H9 (cell line): Measurements from ENCODE around the gene DEDD2. TPM values are rescaled to one million over a fixed set of nuclear protein-coding genes. Genes with fewer than 3 reads are reported as not detected.

Source experiments
- DNase-seq: peaks from one replicate; pipeline ENCODE4 v3.0.0-alpha.2; 2017
- H2AFZ ChIP-seq: one replicate; pipeline ENCODE4 v1.6.1; 2013; ENCODE audit warnings: mild to moderate bottlenecking, low read length, control low read depth, moderate library complexity
- H2AK5ac ChIP-seq: 2 replicates; pipeline ENCODE4 v1.6.1; 2013; ENCODE audit warnings: low read length, control low read depth, mixed read lengths; ENCODE audit not compliant: insufficient read length
- H2BK120ac ChIP-seq: one replicate; pipeline ENCODE4 v1.6.1; 2013; ENCODE audit warnings: low read depth, mild to moderate bottlenecking, low read length, control low read depth, inconsistent platforms; ENCODE audit not compliant: poor library complexity, severe bottlenecking
- H2BK12ac ChIP-seq: 2 replicates; pipeline ENCODE4 v1.6.1; 2013; ENCODE audit warnings: low read length, control low read depth, mixed read lengths, low read depth; ENCODE audit not compliant: insufficient read length
- H2BK15ac ChIP-seq: 2 replicates; pipeline ENCODE4 v1.6.1; 2013; ENCODE audit warnings: low read depth, low read length, control low read depth
- H2BK20ac ChIP-seq: one replicate; pipeline ENCODE4 v1.6.1; 2013; ENCODE audit warnings: low read depth, mild to moderate bottlenecking, low read length, control low read depth, inconsistent platforms; ENCODE audit not compliant: poor library complexity, severe bottlenecking
- H2BK5ac ChIP-seq: 2 replicates; pipeline ENCODE4 v1.6.1; 2013; ENCODE audit warnings: low read length, control low read depth, mixed read lengths; ENCODE audit not compliant: insufficient read length
- H3K14ac ChIP-seq: 2 replicates; pipeline ENCODE4 v1.6.1; 2013; ENCODE audit warnings: low read length, control low read depth; ENCODE audit not compliant: insufficient read depth
- H3K18ac ChIP-seq: 2 replicates; pipeline ENCODE4 v1.6.1; 2013; ENCODE audit warnings: low read depth, mild to moderate bottlenecking, mixed read lengths, low read length, control low read depth; ENCODE audit not compliant: insufficient read length
- H3K23ac ChIP-seq: 2 replicates; pipeline ENCODE4 v1.6.1; 2013; ENCODE audit warnings: low read length, control low read depth, mixed read lengths, low read depth; ENCODE audit not compliant: insufficient read length
- H3K23me2 ChIP-seq: 2 replicates; pipeline ENCODE4 v1.6.1; 2013; ENCODE audit warnings: low read depth, mild to moderate bottlenecking, mixed read lengths, low read length, control low read depth; ENCODE audit not compliant: insufficient read length, poor library complexity, severe bottlenecking
- H3K27ac ChIP-seq: 2 replicates; pipeline ENCODE4 v1.5.1; 2013; ENCODE audit warnings: low read length, control low read depth, mixed read lengths, low read depth; ENCODE audit not compliant: insufficient read length
- H3K27me3 ChIP-seq: 2 replicates; pipeline ENCODE4 v1.6.1; 2013; ENCODE audit warnings: low read length, control low read depth, inconsistent platforms; ENCODE audit not compliant: insufficient read depth
- H3K4ac ChIP-seq: 2 replicates; pipeline ENCODE4 v1.6.1; 2013; ENCODE audit warnings: low read depth, mild to moderate bottlenecking, control low read depth, inconsistent platforms, low read length, moderate library complexity
- H3K4me1 ChIP-seq: 2 replicates; pipeline ENCODE4 v1.6.1; 2013; ENCODE audit warnings: low read length, control low read depth, inconsistent platforms; ENCODE audit not compliant: insufficient read depth
- H3K4me2 ChIP-seq: 2 replicates; pipeline ENCODE4 v1.6.1; 2013; ENCODE audit warnings: low read length, control low read depth, mixed read lengths; ENCODE audit not compliant: insufficient read length, insufficient read depth
- H3K56ac ChIP-seq: 2 replicates; pipeline ENCODE4 v1.6.1; 2013; ENCODE audit warnings: low read depth, mild to moderate bottlenecking, mixed read lengths, low read length, control low read depth; ENCODE audit not compliant: insufficient read length
- H3K79me1 ChIP-seq: 2 replicates; pipeline ENCODE4 v1.6.1; 2013; ENCODE audit warnings: low read depth, mild to moderate bottlenecking, moderate library complexity, low read length, control low read depth, inconsistent platforms; ENCODE audit not compliant: insufficient read depth, poor library complexity, severe bottlenecking
- H3K79me2 ChIP-seq: 2 replicates; pipeline ENCODE4 v1.6.1; 2013; ENCODE audit warnings: low read length, control low read depth, inconsistent platforms; ENCODE audit not compliant: insufficient read depth
- H3K9ac ChIP-seq: 2 replicates; pipeline ENCODE4 v1.6.1; 2013; ENCODE audit warnings: low read length, control low read depth, mixed read lengths; ENCODE audit not compliant: insufficient read length; ENCODE audit errors: extremely low read depth
- H3K9me3 ChIP-seq: one replicate; pipeline ENCODE4 v1.6.1; 2013; ENCODE audit warnings: low read depth, low read length, inconsistent platforms; ENCODE audit not compliant: control insufficient read depth
- H3T11ph ChIP-seq: one replicate; pipeline ENCODE4 v1.6.1; 2013; ENCODE audit warnings: mild to moderate bottlenecking, low read length, control low read depth, inconsistent platforms
- H4K20me1 ChIP-seq: one replicate; pipeline ENCODE4 v1.6.1; 2013; ENCODE audit not compliant: control insufficient read depth, insufficient read length, insufficient read depth
- H4K5ac ChIP-seq: 2 replicates; pipeline ENCODE4 v1.6.1; 2013; ENCODE audit warnings: low read depth, mild to moderate bottlenecking, mixed read lengths, low read length, control low read depth; ENCODE audit not compliant: insufficient read length
- H4K8ac ChIP-seq: replicated peaks from 2 replicates; pipeline ENCODE4 v1.6.1; 2013; ENCODE audit warnings: low read length, control low read depth, mixed read lengths, low read depth; ENCODE audit not compliant: insufficient read length
- H4K91ac ChIP-seq: 2 replicates; pipeline ENCODE4 v1.6.1; 2013; ENCODE audit warnings: low read depth, mild to moderate bottlenecking, moderate library complexity, mixed read lengths, low read length, control low read depth; ENCODE audit not compliant: insufficient read length
- H3K27ac Mint-ChIP-seq, 3 experiments: 2 replicates in 2 of 3; 3 replicates in 1 of 3; pipeline ENCODE4 v1.8.0; 2020 to 2021; ENCODE audit warnings: mixed read lengths in 3 of 3, mild to moderate bottlenecking in 1 of 3, moderate library complexity in 1 of 3
- H3K27me3 Mint-ChIP-seq: 2 replicates; pipeline ENCODE4 v1.8.0; 2021; ENCODE audit warnings: low read depth, mild to moderate bottlenecking, moderate library complexity, mixed read lengths
- H3K36me3 Mint-ChIP-seq, 3 experiments: 2 replicates in 2 of 3; 3 replicates in 1 of 3; pipeline ENCODE4 v1.8.0; 2020 to 2021; ENCODE audit warnings: low read depth in 3 of 3, mixed read lengths in 3 of 3; ENCODE audit not compliant: insufficient read depth in 1 of 3
- H3K4me1 Mint-ChIP-seq, 2 experiments: 2 replicates each; pipeline ENCODE4 v1.8.0; 2020; ENCODE audit warnings: mixed read lengths in 2 of 2
- H3K4me3 Mint-ChIP-seq, 2 experiments: 2 replicates in 1 of 2; 3 replicates in 1 of 2; pipeline ENCODE4 v1.8.0; 2020 to 2021; ENCODE audit warnings: mild to moderate bottlenecking in 2 of 2, mixed read lengths in 2 of 2, moderate library complexity in 1 of 2
- H3K9me3 Mint-ChIP-seq, 2 experiments: 2 replicates in 1 of 2; 3 replicates in 1 of 2; pipeline ENCODE4 v1.8.0; 2020; ENCODE audit warnings: mild to moderate bottlenecking in 2 of 2, mixed read lengths in 2 of 2, moderate library complexity in 1 of 2
- CTCF ChIP-seq: fragments of 200-600 bp; sonication (generic); conservative IDR thresholded peaks from 3 replicates; pipeline ENCODE4 v1.8.0; 2021; ENCODE audit warnings: antibody characterized with exemption, mild to moderate bottlenecking
- WGBS: extraction: QIAGEN DNeasy Blood & Tissue Kit; methylation state at CpG from one replicate; pipeline ENCODE4 v1.1.7; 2013; ENCODE audit warnings: missing lambda C conversion rate, low lambda C conversion rate, mixed read lengths; ENCODE audit not compliant: insufficient read length; ENCODE audit errors: extremely low coverage; 5-methylcytosine and 5-hydroxymethylcytosine counted together
- total RNA-seq: library from RNA; stranded (reverse); gene quantifications from 2 replicates; pipeline ENCODE4 v1.2.1, GENCODE V29; 2021

Gene DEDD2
- total RNA-seq, 1 experiment from 2014 or later: 32.3 TPM

- Histone ChIP-seq H3K14ac (no peak overlapping the region), H3K9me3 (no peaks in the 10 kb centered on the region), H4K5ac (no peak overlapping the region), H3T11ph (no peak overlapping the region), H3K4me2 (no peak overlapping the region), H2BK12ac (no peak overlapping the region), H3K23me2 (peaks cover 2% of the 10 kb centered on the region), H4K8ac (no peak overlapping the region), H2BK20ac (no peak overlapping the region), H4K20me1 (no peaks in the 10 kb centered on the region), H3K79me2 (peaks cover 6% of the 10 kb centered on the region; the same call in 1 of the 2 replicates), H2BK5ac (no peak overlapping the region), H3K4me1 (peaks cover 4% of the 10 kb centered on the region; the same call in 1 of the 2 replicates), H2BK120ac (no peak overlapping the region), H3K9ac (no peak overlapping the region), H3K27ac (no peak overlapping the region), H3K23ac (no peak overlapping the region), H3K27me3 (no peaks in the 10 kb centered on the region), H2AFZ (no peak overlapping the region), H3K56ac (no peak overlapping the region), H2AK5ac (no peak overlapping the region), H4K91ac (no peak overlapping the region), H3K4ac (no peak overlapping the region), H2BK15ac (no peak overlapping the region), H3K79me1 (peaks cover 4% of the 10 kb centered on the region), H3K18ac (no peak overlapping the region)
- Mint-ChIP-seq H3K4me3 (no peak overlapping the region), H3K4me1 (peaks cover 43 to 62% of the 10 kb centered on the region in 2 experiments), H3K36me3 (peaks cover 50 to 89% (median 85%) of the 10 kb centered on the region in 3 experiments), H3K27me3 (no peaks in the 10 kb centered on the region), H3K9me3 (no peaks in the 10 kb centered on the region; a peak in 1 of 5 replicates), H3K27ac (peak overlapping the region; percentile 50 to 59 (median 55); a peak in 4 of 7 replicates)
- TF ChIP-seq CTCF: no peak
- no peak for DNase-seq
- no CpG with 5 or more reads among the region's 6 CpGs for WGBS
These were observed 15.8 kb downstream of the DEDD2 start for GRCh38 chr19:42201489-42202289.
